GM15510 (cell line): ENCODE measurements around the gene WDR75.

Experiments used
- POLR2A ChIP-seq: IDR thresholded peaks from 3 replicates; pipeline ENCODE4 v1.6.1; 2011; ENCODE audit warnings: borderline replicate concordance; ENCODE audit not compliant: insufficient read length; ENCODE audit errors: extremely low read depth

Gene WDR75

GRCh38 chr2:189425676-189426075 lies 15.6 kb upstream of the WDR75 start:
- TF ChIP-seq POLR2A: no peak

GRCh38 chr2:189426886-189427285 lies 14.4 kb upstream of the WDR75 start:
- TF ChIP-seq POLR2A: no peak

- TF ChIP-seq POLR2A: no peak
Measured at GRCh38 chr2:189427872-189428271, 13.4 kb upstream of the WDR75 start.

- TF ChIP-seq POLR2A: no peak
Measured at GRCh38 chr2:189437926-189438325, 3.3 kb upstream of the WDR75 start.

GRCh38 chr2:189439342-189439741 lies 1.9 kb upstream of the WDR75 start:
- TF ChIP-seq POLR2A: no peak

- TF ChIP-seq POLR2A: no peak
Measured at GRCh38 chr2:189440644-189440946, 679 bp upstream of the WDR75 start.

GRCh38 chr2:189441709-189442074 lies 418 bp downstream of the WDR75 start:
- no peak for TF ChIP-seq POLR2A

- no peak for TF ChIP-seq POLR2A
Measured at GRCh38 chr2:189442468-189442867, 1.2 kb downstream of the WDR75 start.

- no peak for TF ChIP-seq POLR2A
Measured at GRCh38 chr2:189444322-189444721, 3.0 kb downstream of the WDR75 start.

GRCh38 chr2:189446780-189447179 lies 5.5 kb downstream of the WDR75 start:
- no peak for TF ChIP-seq POLR2A

GRCh38 chr2:189454009-189454408 lies 12.7 kb downstream of the WDR75 start:
- no peak for TF ChIP-seq POLR2A

GRCh38 chr2:189465076-189465475 lies 23.8 kb downstream of the WDR75 start:
- no peak for TF ChIP-seq POLR2A

GRCh38 chr2:189465478-189465877 lies 24.2 kb downstream of the WDR75 start:
- no peak for TF ChIP-seq POLR2A

- no peak for TF ChIP-seq POLR2A
Measured at GRCh38 chr2:189466046-189466445, 24.8 kb downstream of the WDR75 start.

- no peak for TF ChIP-seq POLR2A
Measured at GRCh38 chr2:189466656-189467055, 25.4 kb downstream of the WDR75 start.

- TF ChIP-seq POLR2A: no peak
Measured at GRCh38 chr2:189467160-189467559, 25.9 kb downstream of the WDR75 start.

- no peak for TF ChIP-seq POLR2A
Measured at GRCh38 chr2:189467593-189467992, 26.3 kb downstream of the WDR75 start.

- TF ChIP-seq POLR2A: no peak
Measured at GRCh38 chr2:189474526-189474925, 33.3 kb downstream of the WDR75 start.

- no peak for TF ChIP-seq POLR2A
Measured at GRCh38 chr2:189477756-189478155, 36.5 kb downstream of the WDR75 start.

- TF ChIP-seq POLR2A: no peak
Measured at GRCh38 chr2:189481071-189481470, 39.8 kb downstream of the WDR75 start.
